ENCODE data around the gene L3HYPDH. TPM values are rescaled to one million over a fixed set of nuclear protein-coding genes. Genes with fewer than 3 reads are reported as not detected.

The L3HYPDH gene
- total RNA-seq, 1 experiment from 2014 or later = 25.1 TPM

DNA sequence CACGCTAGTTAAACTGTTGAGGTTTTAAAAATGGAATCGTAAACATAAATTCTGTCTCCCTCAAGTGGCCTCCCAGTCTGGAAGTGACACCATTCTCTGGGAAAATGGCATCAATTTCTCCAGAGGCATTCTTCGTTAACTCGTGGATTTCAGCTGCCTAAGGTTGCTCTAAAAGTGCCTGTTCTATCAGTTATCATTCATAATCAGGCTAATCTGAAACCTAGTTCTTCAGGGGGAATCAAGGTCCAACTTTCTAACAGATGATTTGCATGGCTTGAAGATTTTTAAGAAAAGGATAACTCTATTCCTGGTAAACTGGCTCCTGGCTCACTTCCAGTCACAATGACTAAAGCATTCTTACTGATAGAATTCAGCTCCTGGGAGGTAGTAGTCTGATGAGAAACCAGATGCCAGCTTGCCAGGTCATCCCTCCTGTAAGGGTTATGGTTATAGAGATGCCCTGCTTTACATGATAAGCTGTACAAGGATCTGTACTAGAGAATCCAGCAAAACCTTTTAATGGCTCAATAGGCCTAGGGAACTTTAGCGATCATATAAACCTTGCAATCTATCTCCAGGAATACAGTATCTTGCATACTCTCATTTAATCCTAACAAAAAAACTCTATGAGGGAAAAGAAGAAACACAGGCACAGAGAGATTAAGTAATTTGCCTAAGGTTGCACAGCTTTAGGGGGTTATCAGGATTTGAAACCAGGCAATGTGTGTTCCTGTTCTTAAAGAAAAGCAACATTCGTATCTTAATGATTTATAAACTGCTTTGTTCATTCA lies 1.5 kb downstream of the L3HYPDH start:
- H3K4me3 ChIP-seq (ENCODE audit: low read depth in 2 of 2, low read length in 2 of 2) = peak overlapping the region; percentile 87 to 94
- ATAC-seq (no peak), DNase-seq (ENCODE audit: low read depth, low spot score) (peak; percentile 56)
- peaks cover 19% of the 10 kb centered on the region for H3K4me1 ChIP-seq (ENCODE audit: control insufficient read depth, insufficient read depth, low read length)
- BruUV-seq (replicated peaks) = TSS peak; percentile 65
- TF ChIP-seq POLR2AphosphoS5 (IDR thresholded peaks at IDR 0.05; ENCODE audit: low read depth, low read length) = no peak
- TF ChIP-seq, protein P1, sequence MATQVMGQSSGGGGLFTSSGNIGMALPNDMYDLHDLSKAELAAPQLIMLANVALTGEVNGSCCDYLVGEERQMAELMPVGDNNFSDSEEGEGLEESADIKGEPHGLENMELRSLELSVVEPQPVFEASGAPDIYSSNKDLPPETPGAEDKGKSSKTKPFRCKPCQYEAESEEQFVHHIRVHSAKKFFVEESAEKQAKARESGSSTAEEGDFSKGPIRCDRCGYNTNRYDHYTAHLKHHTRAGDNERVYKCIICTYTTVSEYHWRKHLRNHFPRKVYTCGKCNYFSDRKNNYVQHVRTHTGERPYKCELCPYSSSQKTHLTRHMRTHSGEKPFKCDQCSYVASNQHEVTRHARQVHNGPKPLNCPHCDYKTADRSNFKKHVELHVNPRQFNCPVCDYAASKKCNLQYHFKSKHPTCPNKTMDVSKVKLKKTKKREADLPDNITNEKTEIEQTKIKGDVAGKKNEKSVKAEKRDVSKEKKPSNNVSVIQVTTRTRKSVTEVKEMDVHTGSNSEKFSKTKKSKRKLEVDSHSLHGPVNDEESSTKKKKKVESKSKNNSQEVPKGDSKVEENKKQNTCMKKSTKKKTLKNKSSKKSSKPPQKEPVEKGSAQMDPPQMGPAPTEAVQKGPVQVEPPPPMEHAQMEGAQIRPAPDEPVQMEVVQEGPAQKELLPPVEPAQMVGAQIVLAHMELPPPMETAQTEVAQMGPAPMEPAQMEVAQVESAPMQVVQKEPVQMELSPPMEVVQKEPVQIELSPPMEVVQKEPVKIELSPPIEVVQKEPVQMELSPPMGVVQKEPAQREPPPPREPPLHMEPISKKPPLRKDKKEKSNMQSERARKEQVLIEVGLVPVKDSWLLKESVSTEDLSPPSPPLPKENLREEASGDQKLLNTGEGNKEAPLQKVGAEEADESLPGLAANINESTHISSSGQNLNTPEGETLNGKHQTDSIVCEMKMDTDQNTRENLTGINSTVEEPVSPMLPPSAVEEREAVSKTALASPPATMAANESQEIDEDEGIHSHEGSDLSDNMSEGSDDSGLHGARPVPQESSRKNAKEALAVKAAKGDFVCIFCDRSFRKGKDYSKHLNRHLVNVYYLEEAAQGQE (IDR thresholded peaks at IDR 0.05; ENCODE audit: insufficient read depth in 1 of 2, low read depth in 2 of 2, low read length in 1 of 2) = no peak
- TF ChIP-seq, protein P2, sequence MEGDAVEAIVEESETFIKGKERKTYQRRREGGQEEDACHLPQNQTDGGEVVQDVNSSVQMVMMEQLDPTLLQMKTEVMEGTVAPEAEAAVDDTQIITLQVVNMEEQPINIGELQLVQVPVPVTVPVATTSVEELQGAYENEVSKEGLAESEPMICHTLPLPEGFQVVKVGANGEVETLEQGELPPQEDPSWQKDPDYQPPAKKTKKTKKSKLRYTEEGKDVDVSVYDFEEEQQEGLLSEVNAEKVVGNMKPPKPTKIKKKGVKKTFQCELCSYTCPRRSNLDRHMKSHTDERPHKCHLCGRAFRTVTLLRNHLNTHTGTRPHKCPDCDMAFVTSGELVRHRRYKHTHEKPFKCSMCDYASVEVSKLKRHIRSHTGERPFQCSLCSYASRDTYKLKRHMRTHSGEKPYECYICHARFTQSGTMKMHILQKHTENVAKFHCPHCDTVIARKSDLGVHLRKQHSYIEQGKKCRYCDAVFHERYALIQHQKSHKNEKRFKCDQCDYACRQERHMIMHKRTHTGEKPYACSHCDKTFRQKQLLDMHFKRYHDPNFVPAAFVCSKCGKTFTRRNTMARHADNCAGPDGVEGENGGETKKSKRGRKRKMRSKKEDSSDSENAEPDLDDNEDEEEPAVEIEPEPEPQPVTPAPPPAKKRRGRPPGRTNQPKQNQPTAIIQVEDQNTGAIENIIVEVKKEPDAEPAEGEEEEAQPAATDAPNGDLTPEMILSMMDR (IDR thresholded peaks at IDR 0.05) = no peak
- TF ChIP-seq TCF7L2 (IDR thresholded peaks at IDR 0.05; ENCODE audit: low read depth, low read length) = no peak
- TF ChIP-seq SIN3A (IDR thresholded peaks at IDR 0.05; ENCODE audit: borderline replicate concordance, insufficient read depth, low read depth, low read length) = no peak
- H3K27me3 ChIP-seq (ENCODE audit: control insufficient read depth, insufficient read depth, low read length) = no peaks in the 10 kb centered on the region
- POLR2A ChIA-PET = no interaction called here
- CTCF ChIA-PET = interaction anchor here (1.1 kb wide), 1 partner anchor 94 kb away, joined by 4 read pairs; the partner anchor contains the start of gene CCDC175
- intact Hi-C loops (cut with micrococcal nuclease; ENCODE audit: unreplicated experiment) (no loop called here), in situ Hi-C loops (cut with HindIII; ENCODE audit: low pct_unique_long_range_greater_than_20kb, low sequenced_read_pairs) (no loop called here)
- H3K9me3 ChIP-seq (ENCODE audit: control insufficient read depth, insufficient read depth, low read depth, low read length) = no peaks in the 10 kb centered on the region
- H3K27ac ChIP-seq (ENCODE audit: low read length) = peak overlapping the region; percentile 94
- peaks cover 17% of the 10 kb centered on the region for H3K36me3 ChIP-seq (ENCODE audit: control insufficient read depth, insufficient read depth, low read length)

DNA sequence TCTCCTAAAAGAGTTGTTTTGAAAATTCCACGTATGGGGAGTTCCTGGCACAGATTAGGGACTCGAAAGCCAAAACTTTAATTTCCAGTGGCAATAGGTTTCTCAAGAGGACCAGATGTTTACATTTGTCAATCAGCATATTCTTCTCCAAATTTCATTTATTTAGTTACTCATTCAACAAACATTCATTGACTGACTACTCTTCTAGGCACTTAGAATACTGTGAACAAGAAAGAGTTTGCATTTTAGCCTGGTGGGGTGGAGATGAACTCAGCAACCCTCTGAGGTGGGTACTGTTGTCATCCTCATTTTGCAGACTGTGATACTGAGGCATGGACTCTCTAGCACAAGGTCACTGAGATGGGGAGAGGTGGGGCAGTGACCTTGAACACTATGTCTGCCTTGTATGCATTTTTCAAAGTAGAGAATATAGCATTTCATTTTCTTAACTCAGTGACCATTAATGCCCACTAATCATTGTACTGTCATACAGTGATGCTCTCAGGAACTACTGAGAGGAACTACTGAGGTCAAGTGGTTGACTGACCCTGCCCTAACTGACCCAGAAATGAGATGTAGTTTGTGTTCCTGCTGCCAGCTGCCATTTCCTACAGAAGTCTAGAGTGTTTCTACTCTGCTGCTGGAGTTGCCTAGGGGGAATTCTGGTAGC lies 2.2 kb downstream of the L3HYPDH start:
- ATAC-seq = no peak
- peak overlapping the region; percentile 87 to 94 for H3K4me3 ChIP-seq (ENCODE audit: low read depth in 2 of 2, low read length in 2 of 2)
- H3K27ac ChIP-seq (ENCODE audit: low read length) = peak overlapping the region; percentile 94
- POLR2A ChIA-PET = no interaction called here
- no peaks in the 10 kb centered on the region for H3K27me3 ChIP-seq (ENCODE audit: control insufficient read depth, insufficient read depth, low read length)
- in situ Hi-C loops (cut with HindIII; ENCODE audit: low pct_unique_long_range_greater_than_20kb, low sequenced_read_pairs) = no loop called here
- CTCF ChIA-PET = no interaction called here
- H3K36me3 ChIP-seq (ENCODE audit: control insufficient read depth, insufficient read depth, low read length) = peaks cover 20% of the 10 kb centered on the region
- intact Hi-C loops (cut with micrococcal nuclease; ENCODE audit: unreplicated experiment) = no loop called here
- TF ChIP-seq, protein P2 (IDR thresholded peaks at IDR 0.05) = no peak
- TF ChIP-seq SIN3A (IDR thresholded peaks at IDR 0.05; ENCODE audit: borderline replicate concordance, insufficient read depth, low read depth, low read length) = no peak
- TF ChIP-seq, protein P1 (IDR thresholded peaks at IDR 0.05; ENCODE audit: insufficient read depth in 1 of 2, low read depth in 2 of 2, low read length in 1 of 2) = no peak
- TF ChIP-seq POLR2AphosphoS5 (IDR thresholded peaks at IDR 0.05; ENCODE audit: low read depth, low read length) = no peak
- TF ChIP-seq TCF7L2 (IDR thresholded peaks at IDR 0.05; ENCODE audit: low read depth, low read length) = no peak
- peak; percentile 25 for DNase-seq (ENCODE audit: low read depth, low spot score)
- BruUV-seq (replicated peaks) = no TSS peak
- peaks cover 19% of the 10 kb centered on the region for H3K4me1 ChIP-seq (ENCODE audit: control insufficient read depth, insufficient read depth, low read length)
- no peaks in the 10 kb centered on the region for H3K9me3 ChIP-seq (ENCODE audit: control insufficient read depth, insufficient read depth, low read depth, low read length)

Measured in Panc1 (cell line).